ENCODE data around the gene FAM228B. TPM values are rescaled to one million over a fixed set of nuclear protein-coding genes. Genes with fewer than 3 reads are reported as not detected.

The FAM228B gene
- total RNA-seq, 1 experiment from 2014 or later = 7.9 TPM

- Histone ChIP-seq H3K4me3 (ENCODE audit: low read depth, low read length) (no peak overlapping the region), H3K36me3 (ENCODE audit: control insufficient read depth, insufficient read depth, low read length) (no peaks in the 10 kb centered on the region), H3K9me3 (0 out of 2 replicates have a peak, but pooled peaks cover 5% of the 10 kb centered on the region), H3K27me3 (replicated peaks; ENCODE audit: control insufficient read depth, insufficient read depth, low read length) (no peaks in the 10 kb centered on the region), H3K4me1 (no peaks in the 10 kb centered on the region)
- no peaks in the 10 kb centered on the region for H3K27me3 Mint-ChIP-seq (ENCODE audit: insufficient read depth, unreplicated experiment)
- no peaks in the 10 kb centered on the region for H3K4me1 Mint-ChIP-seq (ENCODE audit: low read depth, unreplicated experiment)
- POLR2A ChIA-PET = no interaction called here
- no TSS peak for BruUV-seq (replicated peaks)
- H3K36me3 Mint-ChIP-seq (ENCODE audit: insufficient read depth, unreplicated experiment) = no peaks in the 10 kb centered on the region
- no peaks in the 10 kb centered on the region for H3K9me3 Mint-ChIP-seq (ENCODE audit: unreplicated experiment)
- no peak for TF ChIP-seq CTCF (IDR thresholded peaks at IDR 0.05; ENCODE audit: insufficient read depth in 1 of 2, low read depth in 1 of 2, low read length in 1 of 2, severe bottlenecking in 1 of 2, unreplicated experiment in 1 of 2)
- CTCF ChIA-PET = no interaction called here
- no peak overlapping the region for H3K4me3 Mint-ChIP-seq (ENCODE audit: unreplicated experiment)
- intact Hi-C loops (cut with micrococcal nuclease; ENCODE audit: unreplicated experiment) = no loop called here
- H3K27ac Mint-ChIP-seq (ENCODE audit: unreplicated experiment) = no peak overlapping the region
- DNase-seq = no peak
Measured at GRCh38 chr2:24181849-24182248, 58.6 kb downstream of the FAM228B start.

GRCh38 chr2:24182507-24182906 lies 59.2 kb downstream of the FAM228B start:
- H3K4me3 Mint-ChIP-seq (ENCODE audit: unreplicated experiment) = no peak overlapping the region
- BruUV-seq (replicated peaks) = no TSS peak
- Histone ChIP-seq H3K4me1 (no peaks in the 10 kb centered on the region), H3K4me3 (ENCODE audit: low read depth, low read length) (no peak overlapping the region), H3K27me3 (replicated peaks; ENCODE audit: control insufficient read depth, insufficient read depth, low read length) (no peaks in the 10 kb centered on the region), H3K9me3 (0 out of 2 replicates have a peak, but pooled peaks cover 5% of the 10 kb centered on the region), H3K36me3 (ENCODE audit: control insufficient read depth, insufficient read depth, low read length) (no peaks in the 10 kb centered on the region)
- no peak for DNase-seq
- peaks cover 4% of the 10 kb centered on the region for H3K9me3 Mint-ChIP-seq (ENCODE audit: unreplicated experiment)
- H3K4me1 Mint-ChIP-seq (ENCODE audit: low read depth, unreplicated experiment) = no peaks in the 10 kb centered on the region
- H3K27me3 Mint-ChIP-seq (ENCODE audit: insufficient read depth, unreplicated experiment) = no peaks in the 10 kb centered on the region
- H3K27ac Mint-ChIP-seq (ENCODE audit: unreplicated experiment) = no peak overlapping the region
- H3K36me3 Mint-ChIP-seq (ENCODE audit: insufficient read depth, unreplicated experiment) = no peaks in the 10 kb centered on the region
- no peak for TF ChIP-seq CTCF (IDR thresholded peaks at IDR 0.05; ENCODE audit: insufficient read depth in 1 of 2, low read depth in 1 of 2, low read length in 1 of 2, severe bottlenecking in 1 of 2, unreplicated experiment in 1 of 2)
- CTCF ChIA-PET = no interaction called here
- intact Hi-C loops (cut with micrococcal nuclease; ENCODE audit: unreplicated experiment) = no loop called here
- POLR2A ChIA-PET = no interaction called here

GRCh38 chr2:24183366-24184069 lies 60.2 kb downstream of the FAM228B start:
- Histone ChIP-seq H3K27me3 (replicated peaks; ENCODE audit: control insufficient read depth, insufficient read depth, low read length) (no peaks in the 10 kb centered on the region), H3K36me3 (ENCODE audit: control insufficient read depth, insufficient read depth, low read length) (no peaks in the 10 kb centered on the region), H3K9me3 (0 out of 2 replicates have a peak, but pooled peaks cover 5% of the 10 kb centered on the region), H3K4me1 (no peaks in the 10 kb centered on the region), H3K4me3 (ENCODE audit: low read depth, low read length) (no peak overlapping the region)
- no peak for DNase-seq
- Mint-ChIP-seq H3K4me1 (ENCODE audit: low read depth, unreplicated experiment) (no peaks in the 10 kb centered on the region), H3K36me3 (ENCODE audit: insufficient read depth, unreplicated experiment) (no peaks in the 10 kb centered on the region), H3K27me3 (ENCODE audit: insufficient read depth, unreplicated experiment) (no peaks in the 10 kb centered on the region), H3K9me3 (ENCODE audit: unreplicated experiment) (peaks cover 13% of the 10 kb centered on the region), H3K27ac (ENCODE audit: unreplicated experiment) (no peak overlapping the region), H3K4me3 (ENCODE audit: unreplicated experiment) (no peak overlapping the region)
- no TSS peak for BruUV-seq (replicated peaks)
- no peak for TF ChIP-seq CTCF (IDR thresholded peaks at IDR 0.05; ENCODE audit: insufficient read depth in 1 of 2, low read depth in 1 of 2, low read length in 1 of 2, severe bottlenecking in 1 of 2, unreplicated experiment in 1 of 2)
- CTCF ChIA-PET = no interaction called here
- intact Hi-C loops (cut with micrococcal nuclease; ENCODE audit: unreplicated experiment) = no loop called here
- POLR2A ChIA-PET = interaction anchor here (0.7 kb wide), 1 partner anchor 54 kb away, joined by 4 read pairs; no protein-coding TSS in a partner anchor

All from Caco-2 (cell line).